ENCODE measurements around the gene TTC39B.

The TTC39B gene

DNA sequence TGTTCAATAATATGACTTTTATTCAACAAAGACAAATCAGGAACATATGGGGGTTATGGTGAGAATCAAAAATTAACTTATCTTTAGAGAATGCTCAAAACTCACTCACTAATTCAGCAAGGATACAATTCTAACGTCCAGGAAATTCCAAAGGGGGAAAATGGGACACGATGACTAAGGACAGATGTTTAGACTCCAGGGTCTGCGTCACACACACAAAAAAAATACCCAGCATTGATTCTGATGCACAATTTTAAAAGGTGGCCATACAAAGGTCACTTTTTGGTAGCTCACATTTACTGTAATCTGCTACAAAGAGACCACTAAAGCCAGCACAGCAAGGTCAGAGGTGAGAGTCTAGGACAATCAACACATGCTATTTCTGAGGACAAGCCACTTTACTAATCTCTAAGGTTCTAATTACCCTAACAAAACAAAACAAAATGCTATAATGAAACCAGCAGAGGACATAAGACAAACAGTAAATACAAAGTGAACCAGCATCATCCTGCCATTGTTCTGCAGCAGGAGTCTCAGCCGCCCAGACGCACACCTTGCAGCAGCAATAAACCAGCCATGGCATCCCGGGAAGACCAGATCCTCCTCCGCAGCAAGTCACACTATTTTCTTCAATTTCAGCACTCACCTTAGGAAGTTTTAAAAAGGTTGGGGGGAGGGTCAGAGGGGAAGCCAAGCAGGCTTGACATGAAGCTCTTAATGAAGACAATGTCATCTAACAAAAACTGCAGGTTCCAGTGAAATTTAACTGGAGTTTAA lies 57.8 kb downstream of the TTC39B start:
- peak; percentile 24 for DNase-seq (ENCODE audit: low read depth, low spot score)
- no peak overlapping the region for H3K4me3 ChIP-seq (ENCODE audit: low read depth, low read length)
- ChIA-PET CTCF (interaction anchor here (0.9 to 2.5 kb wide), 3 partner anchors 17 to 114 kb away, joined by 3 to 7 read pairs (median 4); no protein-coding TSS in a partner anchor), POLR2A (no interaction called here)
- TF ChIP-seq, protein P1, sequence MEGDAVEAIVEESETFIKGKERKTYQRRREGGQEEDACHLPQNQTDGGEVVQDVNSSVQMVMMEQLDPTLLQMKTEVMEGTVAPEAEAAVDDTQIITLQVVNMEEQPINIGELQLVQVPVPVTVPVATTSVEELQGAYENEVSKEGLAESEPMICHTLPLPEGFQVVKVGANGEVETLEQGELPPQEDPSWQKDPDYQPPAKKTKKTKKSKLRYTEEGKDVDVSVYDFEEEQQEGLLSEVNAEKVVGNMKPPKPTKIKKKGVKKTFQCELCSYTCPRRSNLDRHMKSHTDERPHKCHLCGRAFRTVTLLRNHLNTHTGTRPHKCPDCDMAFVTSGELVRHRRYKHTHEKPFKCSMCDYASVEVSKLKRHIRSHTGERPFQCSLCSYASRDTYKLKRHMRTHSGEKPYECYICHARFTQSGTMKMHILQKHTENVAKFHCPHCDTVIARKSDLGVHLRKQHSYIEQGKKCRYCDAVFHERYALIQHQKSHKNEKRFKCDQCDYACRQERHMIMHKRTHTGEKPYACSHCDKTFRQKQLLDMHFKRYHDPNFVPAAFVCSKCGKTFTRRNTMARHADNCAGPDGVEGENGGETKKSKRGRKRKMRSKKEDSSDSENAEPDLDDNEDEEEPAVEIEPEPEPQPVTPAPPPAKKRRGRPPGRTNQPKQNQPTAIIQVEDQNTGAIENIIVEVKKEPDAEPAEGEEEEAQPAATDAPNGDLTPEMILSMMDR (IDR thresholded peaks at IDR 0.05; ENCODE audit: insufficient read depth, low read length, missing control alignments), result no peak

DNA sequence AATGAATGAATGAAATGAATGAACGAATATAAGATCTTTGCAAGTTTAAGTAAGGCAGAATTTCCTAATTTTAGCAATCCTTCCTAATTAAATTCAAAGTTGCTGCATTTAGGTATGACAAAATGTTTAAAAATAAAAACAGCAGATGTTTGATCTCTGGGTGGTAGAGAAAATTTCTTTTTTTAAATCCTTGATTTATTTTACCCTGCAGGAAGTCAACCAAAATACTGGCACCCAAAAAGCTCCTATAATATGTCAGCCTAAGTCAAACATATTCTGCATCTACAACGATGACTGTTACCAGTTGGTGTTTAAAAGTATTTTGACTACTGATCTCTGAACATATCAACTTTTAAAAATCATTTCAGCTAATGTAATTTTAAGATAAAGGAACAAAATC lies 58.4 kb downstream of the TTC39B start:
- POLR2A ChIA-PET, result no interaction called here
- TF ChIP-seq, protein P1 (IDR thresholded peaks at IDR 0.05; ENCODE audit: insufficient read depth, low read length, missing control alignments), result no peak

DNA sequence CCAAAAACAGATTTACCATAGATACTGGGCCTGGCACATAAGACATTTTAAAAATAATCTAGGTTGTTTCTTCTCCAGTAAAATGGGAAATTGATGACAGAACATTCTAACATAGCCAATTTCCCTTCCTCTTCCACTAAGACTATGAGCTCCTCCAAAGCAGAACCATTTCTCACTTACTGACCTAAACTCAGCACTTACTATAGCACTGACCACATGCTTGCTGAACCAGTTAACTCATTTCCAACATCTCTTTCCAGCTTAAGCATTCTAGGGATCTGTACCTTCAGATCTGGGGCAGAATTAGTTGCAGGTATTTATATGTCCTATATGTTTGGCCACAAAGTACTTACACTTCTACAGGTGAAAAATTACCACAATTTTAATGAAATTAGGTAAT lies 58.9 kb downstream of the TTC39B start:
- POLR2A ChIA-PET, result no interaction called here
- H3K4me3 ChIP-seq (ENCODE audit: low read depth, low read length), result no peak overlapping the region
- TF ChIP-seq, protein P1 (IDR thresholded peaks at IDR 0.05; ENCODE audit: insufficient read depth, low read length, missing control alignments), result no peak
- no peak for DNase-seq (ENCODE audit: low read depth, low spot score)
- CTCF ChIA-PET, result interaction anchor here (0.9 to 1.1 kb wide), 2 partner anchors 8 to 38 kb away, joined by 3 read pairs; no protein-coding TSS in a partner anchor

More for the DNA sequence above, 58.4 kb downstream of the TTC39B start:
- no peak for DNase-seq (ENCODE audit: low read depth, low spot score)
- H3K4me3 ChIP-seq (ENCODE audit: low read depth, low read length), result no peak overlapping the region
- CTCF ChIA-PET, result interaction anchor here (0.9 to 1.1 kb wide), 3 partner anchors 8 to 114 kb away, joined by 3 to 4 read pairs (median 3); no protein-coding TSS in a partner anchor

DNA sequence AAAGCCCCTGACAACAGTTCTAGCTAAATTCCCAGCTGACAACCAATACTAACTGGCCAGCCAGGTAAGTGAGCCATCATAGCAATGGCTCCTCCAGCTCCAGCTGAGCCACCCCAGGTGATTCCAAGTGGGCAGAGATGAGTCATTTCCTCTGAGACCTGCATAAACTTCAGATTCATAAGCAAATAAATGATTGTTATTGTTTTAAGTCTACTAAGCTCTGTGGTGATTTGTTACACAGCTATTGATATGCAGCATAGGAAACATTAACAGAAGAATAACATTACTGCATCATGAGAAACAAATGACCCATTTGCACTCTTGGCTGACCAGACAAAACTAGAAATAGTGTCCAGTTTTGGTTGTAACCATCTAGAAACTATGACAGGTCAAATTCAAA lies 60.3 kb downstream of the TTC39B start:
- H3K4me3 ChIP-seq (ENCODE audit: low read depth, low read length), result no peak overlapping the region
- POLR2A ChIA-PET, result no interaction called here
- CTCF ChIA-PET, result interaction anchor here (1.0 kb wide), 1 partner anchor 15 kb away, joined by 4 read pairs; no protein-coding TSS in a partner anchor
- TF ChIP-seq, protein P1 (IDR thresholded peaks at IDR 0.05; ENCODE audit: insufficient read depth, low read length, missing control alignments), result no peak
- DNase-seq (ENCODE audit: low read depth, low spot score), result no peak

DNA sequence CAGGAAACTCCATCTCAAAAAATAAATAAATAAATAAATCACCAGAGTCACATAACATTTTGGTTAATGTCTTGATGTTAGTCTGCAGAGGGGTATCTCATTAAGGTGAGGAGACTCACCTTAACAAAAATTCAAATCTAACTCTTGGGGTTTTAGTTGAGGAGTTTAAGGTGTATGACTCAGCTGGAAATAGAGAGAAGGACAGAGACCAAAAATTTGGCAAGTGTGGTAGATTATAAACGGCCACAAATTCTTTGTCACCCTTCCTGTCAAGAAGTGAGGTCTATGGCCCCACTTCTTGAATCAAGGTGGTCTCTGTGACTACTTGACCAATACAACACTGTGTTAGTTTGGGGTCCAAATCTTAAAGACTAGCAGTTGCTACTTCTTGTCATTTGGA lies 60.8 kb downstream of the TTC39B start:
- ChIA-PET POLR2A (no interaction called here), CTCF (interaction anchor here (1.0 kb wide), 1 partner anchor 14 kb away, joined by 4 read pairs; no protein-coding TSS in a partner anchor)
- no peak overlapping the region for H3K4me3 ChIP-seq (ENCODE audit: low read depth, low read length)
- DNase-seq (ENCODE audit: low read depth, low spot score), result no peak
- TF ChIP-seq, protein P1 (IDR thresholded peaks at IDR 0.05; ENCODE audit: insufficient read depth, low read length, missing control alignments), result no peak

DNA sequence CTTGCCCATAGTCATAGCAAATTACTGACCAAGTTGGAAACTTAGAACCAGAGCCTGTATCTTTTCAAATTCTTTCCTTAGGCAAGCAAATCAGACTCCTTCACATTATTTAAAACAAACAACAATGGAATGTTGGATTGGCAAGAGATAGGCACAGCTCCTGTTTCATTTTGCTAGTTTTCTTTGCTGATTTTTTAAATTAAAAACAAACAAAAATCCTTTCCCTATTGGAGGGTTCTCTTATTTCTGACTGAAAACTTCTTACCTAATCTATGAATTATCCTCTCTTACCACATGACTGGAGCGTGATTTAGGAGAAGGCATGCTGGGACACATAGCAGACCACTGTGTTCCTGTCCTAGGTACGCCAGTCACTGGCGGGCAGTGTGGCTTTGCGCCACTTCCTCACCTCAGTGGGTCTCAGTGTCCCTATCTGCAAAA lies 63.0 kb downstream of the TTC39B start:
- ChIA-PET CTCF (no interaction called here), POLR2A (no interaction called here)
- no peak overlapping the region for H3K4me3 ChIP-seq (ENCODE audit: low read depth, low read length)
- TF ChIP-seq, protein P1 (IDR thresholded peaks at IDR 0.05; ENCODE audit: insufficient read depth, low read length, missing control alignments), result no peak
- DNase-seq (ENCODE audit: low read depth, low spot score), result no peak
